ENCODE results near the gene CPT1A.

Gene CPT1A

GRCh38 chr11:68748061-68748460, 93.7 kb downstream of the CPT1A start:
- peaks cover 40% of the 10 kb centered on the region for H3K36me3 ChIP-seq (ENCODE audit: control insufficient read depth, low read depth, low read length)
- no peak overlapping the region for H3K4me3 ChIP-seq (ENCODE audit: low read length)
- no peak overlapping the region for H3K27ac ChIP-seq (ENCODE audit: low read length)

GRCh38 chr11:68743539-68743938, 98.2 kb downstream of the CPT1A start:
- Histone ChIP-seq H3K4me1 (ENCODE audit: control insufficient read depth, low read depth, low read length) (peaks cover 8% of the 10 kb centered on the region), H3K27ac (ENCODE audit: low read length) (no peak overlapping the region), H3K27me3 (ENCODE audit: control insufficient read depth, insufficient read depth, low read length) (no peaks in the 10 kb centered on the region), H3K4me3 (ENCODE audit: low read length) (no peak overlapping the region), H3K9me3 (ENCODE audit: control insufficient read depth, low read depth, low read length) (no peaks in the 10 kb centered on the region), H3K36me3 (ENCODE audit: control insufficient read depth, low read depth, low read length) (peaks cover 40% of the 10 kb centered on the region), H3K9ac (ENCODE audit: low read length) (no peak overlapping the region)

More at GRCh38 chr11:68748061-68748460, 93.7 kb downstream of the CPT1A start:
- Histone ChIP-seq H3K9me3 (ENCODE audit: control insufficient read depth, low read depth, low read length) (no peaks in the 10 kb centered on the region), H3K9ac (ENCODE audit: low read length) (no peak overlapping the region), H3K27me3 (ENCODE audit: control insufficient read depth, insufficient read depth, low read length) (no peaks in the 10 kb centered on the region), H3K4me1 (ENCODE audit: control insufficient read depth, low read depth, low read length) (peaks cover 19% of the 10 kb centered on the region)

- no peak overlapping the region for H3K27ac ChIP-seq (ENCODE audit: low read length)
- peaks cover 3% of the 10 kb centered on the region for H3K4me1 ChIP-seq (ENCODE audit: control insufficient read depth, low read depth, low read length)
- no peak overlapping the region for H3K9ac ChIP-seq (ENCODE audit: low read length)
- H3K9me3 ChIP-seq (ENCODE audit: control insufficient read depth, low read depth, low read length), result no peaks in the 10 kb centered on the region
- peaks cover 45% of the 10 kb centered on the region for H3K36me3 ChIP-seq (ENCODE audit: control insufficient read depth, low read depth, low read length)
- H3K4me3 ChIP-seq (ENCODE audit: low read length), result no peak overlapping the region
- no peaks in the 10 kb centered on the region for H3K27me3 ChIP-seq (ENCODE audit: control insufficient read depth, insufficient read depth, low read length)
Measured at GRCh38 chr11:68741463-68741862, 100.3 kb downstream of the CPT1A start.

- no peak overlapping the region for H3K4me3 ChIP-seq (ENCODE audit: low read length)
- no peaks in the 10 kb centered on the region for H3K27me3 ChIP-seq (ENCODE audit: control insufficient read depth, insufficient read depth, low read length)
- H3K4me1 ChIP-seq (ENCODE audit: control insufficient read depth, low read depth, low read length), result no peaks in the 10 kb centered on the region
- no peaks in the 10 kb centered on the region for H3K9me3 ChIP-seq (ENCODE audit: control insufficient read depth, low read depth, low read length)
- H3K27ac ChIP-seq (ENCODE audit: low read length), result no peak overlapping the region
- H3K9ac ChIP-seq (ENCODE audit: low read length), result no peak overlapping the region
- peaks cover 12% of the 10 kb centered on the region for H3K36me3 ChIP-seq (ENCODE audit: control insufficient read depth, low read depth, low read length)
Measured at GRCh38 chr11:68735646-68736045, 106.1 kb downstream of the CPT1A start.

- H3K27ac ChIP-seq (ENCODE audit: low read length), result no peak overlapping the region
- H3K9ac ChIP-seq (ENCODE audit: low read length), result no peak overlapping the region
- no peaks in the 10 kb centered on the region for H3K27me3 ChIP-seq (ENCODE audit: control insufficient read depth, insufficient read depth, low read length)
- no peak overlapping the region for H3K4me3 ChIP-seq (ENCODE audit: low read length)
- peaks cover 12% of the 10 kb centered on the region for H3K36me3 ChIP-seq (ENCODE audit: control insufficient read depth, low read depth, low read length)
- no peaks in the 10 kb centered on the region for H3K9me3 ChIP-seq (ENCODE audit: control insufficient read depth, low read depth, low read length)
- no peaks in the 10 kb centered on the region for H3K4me1 ChIP-seq (ENCODE audit: control insufficient read depth, low read depth, low read length)
Measured at GRCh38 chr11:68735125-68735524, 106.6 kb downstream of the CPT1A start.

DNA sequence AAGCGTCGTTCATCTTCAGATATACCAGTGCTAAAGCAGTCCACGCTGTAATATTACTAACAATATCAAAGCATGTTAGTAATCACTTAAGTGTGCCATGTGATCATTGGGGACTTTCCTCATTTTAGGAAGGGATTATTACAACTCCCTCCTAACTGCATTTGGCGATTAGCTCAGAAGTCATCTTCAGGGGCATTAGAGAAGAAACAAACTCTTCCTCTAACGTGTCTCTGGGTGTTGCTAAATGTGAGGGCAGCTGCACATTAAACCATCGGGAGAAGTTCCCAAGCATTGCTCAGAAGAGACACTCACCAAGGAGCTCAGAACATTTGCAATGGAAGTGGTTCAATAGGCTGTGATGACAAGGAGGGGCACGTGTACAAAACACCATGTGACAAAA, 107.6 kb downstream of the CPT1A start:
- H3K27me3 ChIP-seq (ENCODE audit: control insufficient read depth, insufficient read depth, low read length), result no peaks in the 10 kb centered on the region
- no peak overlapping the region for H3K9ac ChIP-seq (ENCODE audit: low read length)

DNA sequence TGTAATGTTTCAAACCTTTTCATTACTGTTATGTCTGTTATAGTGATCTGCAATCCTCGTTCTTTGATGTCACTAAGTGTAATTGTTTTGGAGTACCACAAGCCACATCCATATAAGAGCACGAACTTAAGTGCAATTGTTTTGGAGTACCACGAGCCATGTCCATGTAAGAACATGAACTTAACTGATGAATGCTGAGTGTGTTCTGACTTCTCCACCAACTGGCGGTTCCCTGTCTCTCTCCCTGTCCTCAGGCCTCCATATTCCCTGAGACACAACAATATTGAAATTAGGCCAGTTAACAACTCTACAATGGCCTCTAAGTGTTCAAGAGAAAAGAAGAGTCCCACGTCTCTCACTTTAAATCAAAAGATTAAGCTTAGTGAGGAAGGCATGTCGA, 113.9 kb downstream of the CPT1A start:
- Histone ChIP-seq H3K9me3 (ENCODE audit: control insufficient read depth, low read depth, low read length) (no peaks in the 10 kb centered on the region), H3K4me1 (ENCODE audit: control insufficient read depth, low read depth, low read length) (peaks cover 4% of the 10 kb centered on the region), H3K27me3 (ENCODE audit: control insufficient read depth, insufficient read depth, low read length) (no peaks in the 10 kb centered on the region), H3K4me3 (ENCODE audit: low read length) (no peak overlapping the region), H3K36me3 (ENCODE audit: control insufficient read depth, low read depth, low read length) (no peaks in the 10 kb centered on the region), H3K9ac (ENCODE audit: low read length) (no peak overlapping the region), H3K27ac (ENCODE audit: low read length) (no peak overlapping the region)

More for the DNA sequence above, 107.6 kb downstream of the CPT1A start:
- Histone ChIP-seq H3K36me3 (ENCODE audit: control insufficient read depth, low read depth, low read length) (peaks cover 12% of the 10 kb centered on the region), H3K27ac (ENCODE audit: low read length) (no peak overlapping the region), H3K4me3 (ENCODE audit: low read length) (no peak overlapping the region), H3K9me3 (ENCODE audit: control insufficient read depth, low read depth, low read length) (no peaks in the 10 kb centered on the region), H3K4me1 (ENCODE audit: control insufficient read depth, low read depth, low read length) (no peaks in the 10 kb centered on the region)

GRCh38 chr11:68724293-68724692, 117.4 kb downstream of the CPT1A start:
- no peak overlapping the region for H3K9ac ChIP-seq (ENCODE audit: low read length)
- H3K27me3 ChIP-seq (ENCODE audit: control insufficient read depth, insufficient read depth, low read length), result no peaks in the 10 kb centered on the region
- H3K36me3 ChIP-seq (ENCODE audit: control insufficient read depth, low read depth, low read length), result no peaks in the 10 kb centered on the region
- no peak overlapping the region for H3K4me3 ChIP-seq (ENCODE audit: low read length)
- H3K4me1 ChIP-seq (ENCODE audit: control insufficient read depth, low read depth, low read length), result peaks cover 4% of the 10 kb centered on the region
- H3K9me3 ChIP-seq (ENCODE audit: control insufficient read depth, low read depth, low read length), result no peaks in the 10 kb centered on the region
- H3K27ac ChIP-seq (ENCODE audit: low read length), result no peak overlapping the region

GRCh38 chr11:68722143-68722542, 119.6 kb downstream of the CPT1A start:
- Histone ChIP-seq H3K27me3 (ENCODE audit: control insufficient read depth, insufficient read depth, low read length) (no peaks in the 10 kb centered on the region), H3K9ac (ENCODE audit: low read length) (no peak overlapping the region), H3K36me3 (ENCODE audit: control insufficient read depth, low read depth, low read length) (no peaks in the 10 kb centered on the region), H3K4me3 (ENCODE audit: low read length) (no peak overlapping the region), H3K27ac (ENCODE audit: low read length) (no peak overlapping the region), H3K9me3 (ENCODE audit: control insufficient read depth, low read depth, low read length) (no peaks in the 10 kb centered on the region), H3K4me1 (ENCODE audit: control insufficient read depth, low read depth, low read length) (peaks cover 4% of the 10 kb centered on the region)

DNA sequence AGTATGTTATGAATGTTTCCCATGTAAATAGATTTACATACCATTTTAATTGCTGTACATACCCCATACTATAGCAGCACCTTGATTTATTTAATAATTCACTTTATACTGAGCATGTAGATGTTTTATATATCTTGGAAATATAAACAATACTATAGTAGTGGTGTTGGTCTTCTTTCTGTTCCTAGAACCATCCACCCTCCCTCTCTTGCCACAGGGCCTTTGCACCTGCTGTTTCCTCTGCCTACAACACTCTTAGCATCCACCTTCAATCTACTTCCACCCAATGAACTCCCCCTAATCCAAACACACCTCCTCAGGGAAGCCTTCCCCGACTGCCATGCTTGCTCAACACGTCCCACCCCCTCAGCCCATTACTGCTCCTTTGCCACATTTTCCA, 120.6 kb downstream of the CPT1A start:
- no peak overlapping the region for H3K4me3 ChIP-seq (ENCODE audit: low read length)
- H3K9me3 ChIP-seq (ENCODE audit: control insufficient read depth, low read depth, low read length), result no peaks in the 10 kb centered on the region
- H3K27ac ChIP-seq (ENCODE audit: low read length), result no peak overlapping the region
- H3K9ac ChIP-seq (ENCODE audit: low read length), result no peak overlapping the region
- no peaks in the 10 kb centered on the region for H3K27me3 ChIP-seq (ENCODE audit: control insufficient read depth, insufficient read depth, low read length)
- no peaks in the 10 kb centered on the region for H3K36me3 ChIP-seq (ENCODE audit: control insufficient read depth, low read depth, low read length)
- peaks cover 2% of the 10 kb centered on the region for H3K4me1 ChIP-seq (ENCODE audit: control insufficient read depth, low read depth, low read length)

DNA sequence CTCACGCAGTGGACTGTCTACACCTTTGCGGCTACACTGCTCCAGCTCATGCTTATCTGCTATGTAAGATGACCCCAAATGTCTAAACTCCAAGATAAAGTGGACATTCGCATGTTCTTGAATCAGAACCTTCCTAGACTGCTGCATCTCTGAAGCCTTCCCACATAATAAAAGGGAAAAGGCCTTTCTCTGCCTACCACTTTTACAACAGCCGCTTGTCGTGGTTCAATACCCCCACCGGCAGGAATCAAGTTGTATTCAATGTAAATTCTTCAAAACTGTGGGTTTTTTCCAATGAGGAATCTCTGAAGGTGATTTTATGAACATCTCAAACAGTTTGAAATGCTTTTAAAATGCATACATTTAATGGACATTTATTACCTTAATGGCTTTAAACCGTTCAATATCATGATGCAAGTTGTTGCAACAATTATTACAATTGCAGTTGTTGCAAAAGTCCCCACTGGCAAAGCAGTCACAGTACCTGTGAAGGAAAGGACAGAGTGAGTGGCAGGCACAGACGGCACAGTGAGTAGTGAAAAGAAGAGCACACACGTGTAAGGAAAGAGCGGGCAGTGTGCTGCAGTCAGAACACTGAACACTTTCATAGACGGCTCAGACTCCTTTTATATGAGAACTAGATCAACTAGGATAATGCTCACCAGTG, 126.1 kb downstream of the CPT1A start:
- Histone ChIP-seq H3K4me3 (ENCODE audit: low read length) (no peak overlapping the region), H3K27ac (ENCODE audit: low read length) (no peak overlapping the region), H3K36me3 (ENCODE audit: control insufficient read depth, low read depth, low read length) (no peaks in the 10 kb centered on the region), H3K27me3 (ENCODE audit: control insufficient read depth, insufficient read depth, low read length) (no peaks in the 10 kb centered on the region), H3K9ac (ENCODE audit: low read length) (no peak overlapping the region), H3K9me3 (ENCODE audit: control insufficient read depth, low read depth, low read length) (no peaks in the 10 kb centered on the region), H3K4me1 (ENCODE audit: control insufficient read depth, low read depth, low read length) (peaks cover 4% of the 10 kb centered on the region)

- Histone ChIP-seq H3K9me3 (ENCODE audit: control insufficient read depth, low read depth, low read length) (no peaks in the 10 kb centered on the region), H3K4me3 (ENCODE audit: low read length) (no peak overlapping the region), H3K27ac (ENCODE audit: low read length) (no peak overlapping the region), H3K4me1 (ENCODE audit: control insufficient read depth, low read depth, low read length) (peaks cover 9% of the 10 kb centered on the region), H3K36me3 (ENCODE audit: control insufficient read depth, low read depth, low read length) (no peaks in the 10 kb centered on the region), H3K9ac (ENCODE audit: low read length) (no peak overlapping the region), H3K27me3 (ENCODE audit: control insufficient read depth, insufficient read depth, low read length) (no peaks in the 10 kb centered on the region)
Measured at GRCh38 chr11:68714060-68714856, 127.5 kb downstream of the CPT1A start.

Measured in iPS-18a (cell line).